ENCODE data around the gene MINK1. TPM values are rescaled to one million over a fixed set of nuclear protein-coding genes. Genes with fewer than 3 reads are reported as not detected.

MINK1 gene
- total RNA-seq, 1 donor from 2014 or later, result 45.6 TPM

- Histone ChIP-seq H3K27ac (no peak overlapping the region), H3K4me3 (no peak overlapping the region), H3K9me3 (no peaks in the 10 kb centered on the region), H3K36me3 (peaks cover 44 to 46% of the 10 kb centered on the region in 2 donors), H3K27me3 (no peaks in the 10 kb centered on the region), H3K4me1 (no peaks in the 10 kb centered on the region)
- DNase-seq (ENCODE audit: low spot score in 2 of 2), result no peak
- TF ChIP-seq CTCF (IDR thresholded peaks at IDR 0.05), result no peak
- intact Hi-C loops (cut with DNase I), result loop anchor here (5.0 kb wide), 1 partner anchor 47 kb away; no protein-coding TSS in a partner anchor
Measured at GRCh38 chr17:4884489-4884888, 51.3 kb downstream of the MINK1 start.

GRCh38 chr17:4886830-4887229 lies 53.7 kb downstream of the MINK1 start:
- no peak for DNase-seq (ENCODE audit: low spot score in 2 of 2)
- intact Hi-C loops (cut with DNase I), result loop anchor here (5.0 kb wide), 1 partner anchor 175 kb away; the partner anchor contains the start of gene ARRB2
- peaks cover 64 to 67% of the 10 kb centered on the region in 2 donors for H3K36me3 ChIP-seq
- no peak for TF ChIP-seq CTCF (IDR thresholded peaks at IDR 0.05)
- H3K9me3 ChIP-seq, result no peaks in the 10 kb centered on the region
- no peaks in the 10 kb centered on the region for H3K27me3 ChIP-seq
- H3K4me1 ChIP-seq, result no peaks in the 10 kb centered on the region
- no peak overlapping the region for H3K4me3 ChIP-seq
- no peak overlapping the region for H3K27ac ChIP-seq

- TF ChIP-seq CTCF (IDR thresholded peaks at IDR 0.05), result no peak
- peaks cover 72 to 74% of the 10 kb centered on the region in 2 donors for H3K36me3 ChIP-seq
Measured at GRCh38 chr17:4887581-4887980, 54.4 kb downstream of the MINK1 start.

GRCh38 chr17:4891411-4892410 lies 58.6 kb downstream of the MINK1 start:
- Histone ChIP-seq H3K27ac (no peak overlapping the region), H3K27me3 (no peaks in the 10 kb centered on the region), H3K4me3 (no peak overlapping the region), H3K36me3 (peaks cover 86 to 87% of the 10 kb centered on the region in 2 donors), H3K9me3 (no peaks in the 10 kb centered on the region), H3K4me1 (no peaks in the 10 kb centered on the region)
- no peak for DNase-seq (ENCODE audit: low spot score in 2 of 2)
- no peak for TF ChIP-seq CTCF (IDR thresholded peaks at IDR 0.05)
- intact Hi-C loops (cut with DNase I), result no loop called here

More at GRCh38 chr17:4887581-4887980, 54.4 kb downstream of the MINK1 start:
- DNase-seq (ENCODE audit: low spot score in 2 of 2), result no peak
- H3K4me3 ChIP-seq, result no peak overlapping the region
- intact Hi-C loops (cut with DNase I), result loop anchor here (5.0 kb wide), 1 partner anchor 175 kb away; the partner anchor contains the start of gene ARRB2
- H3K9me3 ChIP-seq, result no peaks in the 10 kb centered on the region
- no peaks in the 10 kb centered on the region for H3K27me3 ChIP-seq
- H3K4me1 ChIP-seq, result no peaks in the 10 kb centered on the region
- H3K27ac ChIP-seq, result no peak overlapping the region

- no peak for TF ChIP-seq CTCF (IDR thresholded peaks at IDR 0.05)
- no peaks in the 10 kb centered on the region for H3K27me3 ChIP-seq
- intact Hi-C loops (cut with DNase I), result no loop called here
- no peaks in the 10 kb centered on the region for H3K4me1 ChIP-seq
- H3K27ac ChIP-seq, result no peak overlapping the region
- H3K9me3 ChIP-seq, result no peaks in the 10 kb centered on the region
- DNase-seq (ENCODE audit: low spot score in 2 of 2), result no peak
- H3K36me3 ChIP-seq, result peaks cover 82 to 85% of the 10 kb centered on the region in 2 donors
- no peak overlapping the region for H3K4me3 ChIP-seq
Measured at GRCh38 chr17:4892499-4893221, 59.5 kb downstream of the MINK1 start.
